Lung (tissue), 12 donors: ENCODE measurements around the gene HSPA12B. TPM values are rescaled to one million over a fixed set of nuclear protein-coding genes. Genes with fewer than 3 reads are reported as not detected.

ENCODE experiments used
- ATAC-seq: fragments of 200-7000 bp; cut with Tn5 transposase; one replicate; pipeline ENCODE4 v1.9.1; 2020; ENCODE audit warnings: moderate number of reproducible peaks; ENCODE audit not compliant: insufficient read depth, low FRiP score
- DNase-seq, 3 donors: peaks; one replicate each; pipeline ENCODE4 v3.0.0-alpha.2; 2013 to 2017
- H3K27ac ChIP-seq, 2 donors: one replicate each; pipeline ENCODE4 v1.5.1; 2013; ENCODE audit warnings: mild to moderate bottlenecking in 2 of 2, moderate library complexity in 2 of 2, control low read depth in 1 of 2, inconsistent platforms in 1 of 2, low read depth in 1 of 2, low read length in 1 of 2
- H3K27me3 ChIP-seq, 3 donors: one replicate each; pipeline ENCODE4 v1.5.1; 2013; ENCODE audit warnings: low read length in 2 of 3; ENCODE audit not compliant: control insufficient read depth in 3 of 3, insufficient read depth in 3 of 3
- H3K36me3 ChIP-seq, 4 donors: one replicate each; pipeline ENCODE4 v1.5.1; 2013; ENCODE audit warnings: low read length in 4 of 4, mild to moderate bottlenecking in 1 of 4, moderate library complexity in 1 of 4; ENCODE audit not compliant: control insufficient read depth in 4 of 4, insufficient read depth in 4 of 4
- H3K4me1 ChIP-seq, 5 donors: one replicate each; pipeline ENCODE4 v1.5.1; 2013; ENCODE audit warnings: low read length in 5 of 5, mild to moderate bottlenecking in 2 of 5, moderate library complexity in 1 of 5; ENCODE audit not compliant: control insufficient read depth in 5 of 5, insufficient read depth in 5 of 5
- H3K4me3 ChIP-seq: one replicate; pipeline ENCODE4 v1.5.1; 2013; ENCODE audit warnings: mild to moderate bottlenecking, control low read depth, moderate library complexity
- H3K9ac ChIP-seq, 2 donors: one replicate each; pipeline ENCODE4 v1.5.1; 2013; ENCODE audit warnings: low read length in 2 of 2, control low read depth in 1 of 2; ENCODE audit not compliant: insufficient read depth in 1 of 2
- H3K9me3 ChIP-seq, 4 donors: one replicate each; pipeline ENCODE4 v1.5.1; 2013; ENCODE audit warnings: low read length in 3 of 4, mild to moderate bottlenecking in 1 of 4, moderate library complexity in 1 of 4; ENCODE audit not compliant: control insufficient read depth in 4 of 4, insufficient read depth in 3 of 4
- CTCF ChIP-seq: IDR thresholded peaks from 2 replicates; pipeline ENCODE4 v1.5.1; 2012; ENCODE audit warnings: mild to moderate bottlenecking; ENCODE audit errors: control extremely low read depth, extremely low read depth
- WGBS, 2 donors: extraction: QIAGEN DNeasy Blood & Tissue Kit; methylation state at CpG; one replicate each; pipeline ENCODE4 v1.1.7; 2013; 5-methylcytosine and 5-hydroxymethylcytosine counted together
- polyA plus RNA-seq, 2 donors: library from polyadenylated mRNA; stranded (reverse); fragments of 200-250 nt; gene quantifications; one replicate each; pipeline ENCODE4 v1.2.1, GENCODE V29; 2013
- total RNA-seq, 2 donors: library from RNA; depleted of rRNA in 1 of 2; stranded (reverse); fragments of >200 nt in 1 of 2; gene quantifications; one replicate each; pipeline ENCODE4 v1.2.1, GENCODE V29; 2014 to 2021
- donor health status: control.
- donor health status: control.
- donor health status: Bipolar disorder and iron deficiency.
- donor health status: healthy.
- donor health status: DM: yes; HTN: yes; CAD: no.

Gene HSPA12B
- total and polyA plus RNA-seq, 4 donors = 11.4 to 28.3 (median 19.9) TPM

GRCh38 chr20:3705491-3705969 lies 27.0 kb upstream of the HSPA12B start:
- no peak overlapping the region for H3K4me3 ChIP-seq
- no peak for DNase-seq
- no peaks in the 10 kb centered on the region for H3K9me3 ChIP-seq
- H3K9ac ChIP-seq = no peak overlapping the region
- H3K27me3 ChIP-seq = no peaks in the 10 kb centered on the region
- no peak for ATAC-seq
- WGBS, 2 donors = 84 to 87% methylated on average over 14 of the region's 14 CpGs
- no peaks in the 10 kb centered on the region for H3K36me3 ChIP-seq
- TF ChIP-seq CTCF = no peak
- H3K4me1 ChIP-seq = peaks cover 0 to 4% (median 0%) of the 10 kb centered on the region in 5 donors
- no peak overlapping the region for H3K27ac ChIP-seq

GRCh38 chr20:3705970-3706739 lies 26.3 kb upstream of the HSPA12B start:
- Histone ChIP-seq H3K9ac (no peak overlapping the region), H3K36me3 (no peaks in the 10 kb centered on the region), H3K4me3 (no peak overlapping the region), H3K9me3 (no peaks in the 10 kb centered on the region), H3K27me3 (no peaks in the 10 kb centered on the region), H3K4me1 (peaks cover 0 to 7% (median 0%) of the 10 kb centered on the region in 5 donors), H3K27ac (no peak overlapping the region)
- ATAC-seq (no peak), DNase-seq (no peak)
- TF ChIP-seq CTCF = no peak
- 95 to 97% methylated on average over 31 of the region's 31 CpGs for WGBS, 2 donors

- 80 to 85% methylated on average over 10 of the region's 10 CpGs for WGBS, 2 donors
- Histone ChIP-seq H3K4me1 (peaks cover 0 to 11% (median 0%) of the 10 kb centered on the region in 5 donors), H3K4me3 (no peak overlapping the region), H3K9ac (no peak overlapping the region), H3K27ac (no peak overlapping the region), H3K27me3 (no peaks in the 10 kb centered on the region), H3K36me3 (no peaks in the 10 kb centered on the region), H3K9me3 (no peaks in the 10 kb centered on the region)
- DNase-seq (no peak), ATAC-seq (no peak)
- TF ChIP-seq CTCF = no peak
These were observed 25.5 kb upstream of the HSPA12B start for GRCh38 chr20:3706774-3707507.
